Cardiac fibroblast (primary cell): ENCODE results near the gene AP3B2.
A peak's percentile ranks its signal among the peaks of the same experiment; 100 is the strongest.

Source experiments
- DNase-seq, 2 donors: peaks; one replicate each; pipeline versions ENCODE4 v3.0.0 to v3.0.0-alpha.2; 2010; ENCODE audit warnings: low read depth in 2 of 2
- H3K4me3 ChIP-seq, 2 donors: replicated peaks in 1 of 2; 1 replicate in 1 of 2; 2 replicates in 1 of 2; pipeline ENCODE4 v1.5.1; 2011; ENCODE audit warnings: low read depth in 2 of 2, low read length in 2 of 2, mild to moderate bottlenecking in 2 of 2, moderate library complexity in 1 of 2
- TF ChIP-seq, protein P1 (sequence below): IDR thresholded peaks from one replicate; pipeline ENCODE4 v1.5.1; 2011; ENCODE audit warnings: low read depth, mild to moderate bottlenecking, low read length, inconsistent platforms

Gene AP3B2

DNA sequence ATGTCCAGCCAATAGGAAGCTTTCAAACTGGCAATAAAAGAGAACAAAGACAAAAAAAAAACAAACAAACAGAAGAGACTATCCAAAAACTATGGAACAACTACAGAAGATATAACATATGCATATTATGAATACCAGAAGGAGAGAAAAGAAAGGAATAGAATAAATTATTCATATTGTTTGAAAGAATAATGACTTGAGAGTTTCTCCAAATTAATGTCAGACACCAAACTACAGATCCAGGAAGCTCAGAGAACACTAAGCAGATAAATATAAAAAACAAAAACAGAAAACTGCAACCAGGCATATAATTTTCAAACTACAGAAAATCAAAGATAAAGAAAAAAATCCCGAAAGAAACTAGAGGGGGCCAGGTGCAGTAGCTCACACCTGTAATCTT, 34.1 kb upstream of the AP3B2 start:
- no peak for DNase-seq
- TF ChIP-seq, protein P1, sequence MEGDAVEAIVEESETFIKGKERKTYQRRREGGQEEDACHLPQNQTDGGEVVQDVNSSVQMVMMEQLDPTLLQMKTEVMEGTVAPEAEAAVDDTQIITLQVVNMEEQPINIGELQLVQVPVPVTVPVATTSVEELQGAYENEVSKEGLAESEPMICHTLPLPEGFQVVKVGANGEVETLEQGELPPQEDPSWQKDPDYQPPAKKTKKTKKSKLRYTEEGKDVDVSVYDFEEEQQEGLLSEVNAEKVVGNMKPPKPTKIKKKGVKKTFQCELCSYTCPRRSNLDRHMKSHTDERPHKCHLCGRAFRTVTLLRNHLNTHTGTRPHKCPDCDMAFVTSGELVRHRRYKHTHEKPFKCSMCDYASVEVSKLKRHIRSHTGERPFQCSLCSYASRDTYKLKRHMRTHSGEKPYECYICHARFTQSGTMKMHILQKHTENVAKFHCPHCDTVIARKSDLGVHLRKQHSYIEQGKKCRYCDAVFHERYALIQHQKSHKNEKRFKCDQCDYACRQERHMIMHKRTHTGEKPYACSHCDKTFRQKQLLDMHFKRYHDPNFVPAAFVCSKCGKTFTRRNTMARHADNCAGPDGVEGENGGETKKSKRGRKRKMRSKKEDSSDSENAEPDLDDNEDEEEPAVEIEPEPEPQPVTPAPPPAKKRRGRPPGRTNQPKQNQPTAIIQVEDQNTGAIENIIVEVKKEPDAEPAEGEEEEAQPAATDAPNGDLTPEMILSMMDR = no peak
- no peak overlapping the region for H3K4me3 ChIP-seq

DNA sequence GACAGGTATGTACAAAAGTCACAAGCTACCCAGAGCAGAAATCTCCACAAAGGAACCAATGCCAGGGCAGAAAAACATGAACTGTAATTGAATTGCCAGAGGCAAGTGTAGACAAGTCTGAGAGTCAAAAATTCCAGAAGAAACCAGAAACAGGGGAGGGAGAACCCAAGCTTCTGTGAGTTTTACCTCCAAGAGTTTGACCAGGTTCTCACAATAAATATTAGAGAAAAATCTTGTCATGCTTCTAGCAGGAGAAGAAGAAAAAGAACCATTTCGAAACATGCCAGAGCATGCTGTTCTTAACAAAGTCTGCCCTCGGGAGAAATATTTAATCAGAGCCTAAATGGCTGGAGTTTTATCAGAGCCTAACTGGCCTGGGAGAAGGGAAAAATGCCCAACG, 32.5 kb upstream of the AP3B2 start:
- DNase-seq = no peak
- TF ChIP-seq, protein P1 = no peak
- no peak overlapping the region for H3K4me3 ChIP-seq

DNA sequence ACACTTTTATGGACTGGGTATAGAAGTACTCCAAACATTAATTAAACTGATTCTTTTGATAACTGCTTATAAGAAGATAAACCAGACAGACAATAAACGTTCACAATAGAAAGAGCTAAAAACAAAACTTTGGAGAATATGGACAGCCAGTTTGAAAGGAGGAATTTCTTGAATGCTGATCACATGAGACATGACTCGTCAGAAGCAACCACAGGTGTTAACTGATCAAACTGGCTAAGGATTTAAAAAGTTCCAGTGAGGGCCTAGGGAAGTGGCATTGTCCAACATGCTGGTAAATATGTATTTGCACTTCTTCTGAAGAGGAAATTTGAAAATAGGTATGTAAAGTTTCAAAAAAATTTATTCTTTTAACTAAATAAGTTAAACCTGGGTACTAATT, 29.4 kb upstream of the AP3B2 start:
- H3K4me3 ChIP-seq = no peak overlapping the region
- TF ChIP-seq, protein P1 = no peak
- DNase-seq = peak in 1 of 2 donors; percentile 6

DNA sequence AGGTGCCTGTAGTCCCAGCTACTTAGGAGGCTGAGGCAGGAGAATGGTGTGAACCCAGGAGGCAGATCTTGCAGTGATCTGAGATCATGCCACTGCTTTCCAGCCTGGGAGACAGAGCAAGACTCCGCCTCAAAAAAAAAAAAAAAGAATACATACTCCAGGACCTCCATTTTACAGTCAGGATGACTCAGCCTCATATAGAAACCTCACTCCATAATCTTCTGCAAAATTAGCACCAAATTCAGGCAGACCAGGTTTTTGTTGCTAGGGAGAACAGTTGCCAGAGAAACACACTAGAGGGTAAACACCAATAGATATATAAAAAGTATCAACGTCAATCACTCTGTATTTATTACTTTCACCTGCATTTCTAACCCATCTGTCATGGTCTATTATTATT, 28.3 kb upstream of the AP3B2 start:
- no peak overlapping the region for H3K4me3 ChIP-seq
- TF ChIP-seq, protein P1 = no peak
- DNase-seq = no peak

DNA sequence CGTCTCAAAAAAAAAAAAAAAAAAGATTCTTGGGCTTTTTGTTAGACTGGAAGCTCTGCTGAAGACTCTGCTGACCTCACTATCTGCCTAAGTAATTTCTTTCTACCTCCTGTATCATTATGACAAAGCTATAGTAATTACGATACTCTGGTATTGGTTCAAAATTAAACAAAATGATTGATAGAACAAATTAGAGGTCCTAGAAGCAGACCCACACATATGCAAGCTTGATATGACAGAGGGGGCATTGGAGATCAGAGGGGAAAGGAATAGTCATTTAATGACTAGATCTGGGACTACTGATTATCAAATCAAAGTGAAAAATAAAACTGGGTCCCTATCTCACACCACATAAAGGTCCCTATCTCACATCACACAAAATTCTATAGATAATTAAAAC, 21.9 kb upstream of the AP3B2 start:
- TF ChIP-seq, protein P1 = no peak
- no peak overlapping the region for H3K4me3 ChIP-seq
- DNase-seq = no peak

DNA sequence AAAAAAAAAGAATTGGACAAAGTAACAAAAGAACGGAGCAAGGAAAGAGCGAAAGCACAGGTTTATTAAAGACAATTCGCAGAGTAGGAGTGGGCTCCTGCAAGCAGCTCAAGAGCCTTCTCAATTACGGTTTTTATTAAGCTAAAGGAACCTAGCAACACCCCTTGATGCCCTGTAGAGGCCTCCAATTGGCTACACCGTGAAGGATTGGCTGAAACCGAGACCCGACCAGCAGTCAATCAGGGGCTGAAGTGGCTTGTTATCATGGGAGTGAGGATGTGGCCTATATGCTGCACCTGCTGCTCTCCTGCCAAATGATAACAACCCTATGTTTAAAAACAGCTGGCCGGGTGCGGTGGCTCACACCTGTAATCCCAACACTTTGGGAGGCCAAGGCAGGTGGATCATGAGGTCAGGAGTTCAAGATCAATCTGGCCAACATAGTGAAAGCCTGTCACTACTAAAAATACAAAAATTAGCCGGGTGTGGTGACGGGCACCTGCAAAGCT, 20.4 kb upstream of the AP3B2 start:
- TF ChIP-seq, protein P1 = no peak
- H3K4me3 ChIP-seq = no peak overlapping the region
- no peak for DNase-seq

DNA sequence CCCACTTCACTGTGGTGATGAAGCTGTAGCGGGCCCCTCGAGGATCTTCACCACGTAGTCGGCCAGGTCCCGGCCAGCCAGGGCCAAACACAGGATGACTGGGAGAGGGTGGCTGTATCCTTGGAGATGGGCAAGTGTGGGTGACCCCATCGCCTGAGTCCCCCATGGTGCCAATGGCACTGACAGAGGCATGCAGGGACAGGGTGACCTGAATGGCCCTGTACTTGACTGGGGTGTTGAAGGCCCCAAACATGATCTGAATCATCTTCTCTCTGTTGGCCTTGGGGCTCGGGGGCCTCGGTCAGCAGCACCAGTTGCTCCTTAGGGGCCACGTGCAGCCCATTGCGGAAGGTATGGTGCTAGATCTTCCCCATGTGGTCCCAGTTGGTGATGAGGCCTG, 17.1 kb upstream of the AP3B2 start:
- TF ChIP-seq, protein P1 = no peak
- H3K4me3 ChIP-seq = no peak overlapping the region

More for the DNA sequence above, 17.1 kb upstream of the AP3B2 start:
- DNase-seq = no peak
